GM12892 (cell line): Measurements from ENCODE around the gene RABL2A.
"Not testable (repeated sequence)": the region's sequence is repeated elsewhere in the genome, so short reads cannot be mapped to it uniquely, and the experiment has no call there.

Experiments used
- POLR2A ChIP-seq: IDR thresholded peaks from 2 replicates; pipeline ENCODE4 v1.6.1; 2011; ENCODE audit warnings: low read depth, low read length, control low read depth
- POLR2AphosphoS5 ChIP-seq: IDR thresholded peaks from 2 replicates; pipeline ENCODE4 v1.6.1; 2011; ENCODE audit warnings: low read depth, low read length, control low read depth
- TAF1 ChIP-seq: IDR thresholded peaks from 2 replicates; pipeline ENCODE4 v1.6.1; 2011; ENCODE audit warnings: low read depth, mild to moderate bottlenecking, control low read depth, low read length, borderline replicate concordance

DNA sequence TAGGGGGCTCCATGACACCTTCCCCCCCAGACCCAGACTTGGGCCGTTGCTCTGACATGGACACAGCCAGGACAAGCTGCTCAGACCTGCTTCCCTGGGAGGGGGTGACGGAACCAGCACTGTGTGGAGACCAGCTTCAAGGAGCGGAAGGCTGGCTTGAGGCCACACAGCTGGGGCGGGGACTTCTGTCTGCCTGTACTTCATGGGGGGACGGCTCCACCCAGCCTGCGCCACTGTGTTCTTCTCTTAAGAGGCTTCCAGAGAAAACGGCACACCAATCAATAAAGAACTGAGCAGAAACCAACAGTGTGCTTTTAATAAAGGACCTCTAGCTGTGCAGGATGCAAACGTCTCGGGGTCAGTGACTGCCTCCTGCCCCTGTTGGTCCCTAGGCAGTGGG lies 28.3 kb upstream of the RABL2A start:
- not testable (repeated sequence) for TF ChIP-seq TAF1, POLR2A, POLR2AphosphoS5
